ENCODE measurements around the gene SYNJ2. TPM values are rescaled to one million over a fixed set of nuclear protein-coding genes. Genes with fewer than 3 reads are reported as not detected.

The SYNJ2 gene
- total RNA-seq, 1 donor from 2014 or later = 8.2 TPM

Other genes with a start within 250 kb of the SYNJ2 start
- 25.5 and 26.6 TPM in 2 replicates for gene SNX9, start 158.6 kb upstream of the SYNJ2 start, total RNA-seq
- gene SERAC1, start 186.4 kb downstream of the SYNJ2 start, total RNA-seq = 12.1 and 15.1 TPM in 2 replicates
- gene GTF2H5, start 186.5 kb downstream of the SYNJ2 start, total RNA-seq = 4.2 and 6.5 TPM in 2 replicates

All from bronchial epithelial cell (primary cell).